ENCODE data around the gene ZNF683.

ZNF683 gene

DNA sequence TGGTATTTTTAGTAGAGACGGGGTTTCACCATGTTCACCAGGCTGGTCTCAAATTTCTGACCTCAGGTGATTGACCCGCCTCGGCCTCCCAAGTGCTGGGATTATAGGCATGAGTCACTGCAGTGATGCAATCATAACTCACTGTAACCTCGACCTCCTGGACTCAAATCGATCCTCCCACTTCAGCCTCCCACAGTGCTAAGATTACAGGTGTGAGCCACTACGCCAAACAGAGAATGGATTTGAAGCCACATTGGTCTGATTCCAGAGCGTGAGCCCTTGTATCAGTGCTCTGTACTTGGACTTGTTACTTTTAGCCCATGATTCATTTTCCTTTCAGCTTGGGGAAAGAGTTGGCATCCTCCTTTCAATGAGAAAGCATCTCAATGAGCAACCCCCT is 14.9 kb upstream of the ZNF683 start (continued):
- TF ChIP-seq, protein P1, sequence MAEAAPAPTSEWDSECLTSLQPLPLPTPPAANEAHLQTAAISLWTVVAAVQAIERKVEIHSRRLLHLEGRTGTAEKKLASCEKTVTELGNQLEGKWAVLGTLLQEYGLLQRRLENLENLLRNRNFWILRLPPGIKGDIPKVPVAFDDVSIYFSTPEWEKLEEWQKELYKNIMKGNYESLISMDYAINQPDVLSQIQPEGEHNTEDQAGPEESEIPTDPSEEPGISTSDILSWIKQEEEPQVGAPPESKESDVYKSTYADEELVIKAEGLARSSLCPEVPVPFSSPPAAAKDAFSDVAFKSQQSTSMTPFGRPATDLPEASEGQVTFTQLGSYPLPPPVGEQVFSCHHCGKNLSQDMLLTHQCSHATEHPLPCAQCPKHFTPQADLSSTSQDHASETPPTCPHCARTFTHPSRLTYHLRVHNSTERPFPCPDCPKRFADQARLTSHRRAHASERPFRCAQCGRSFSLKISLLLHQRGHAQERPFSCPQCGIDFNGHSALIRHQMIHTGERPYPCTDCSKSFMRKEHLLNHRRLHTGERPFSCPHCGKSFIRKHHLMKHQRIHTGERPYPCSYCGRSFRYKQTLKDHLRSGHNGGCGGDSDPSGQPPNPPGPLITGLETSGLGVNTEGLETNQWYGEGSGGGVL (tag by site-specific recombination; IDR thresholded peaks at IDR 0.05), result peak; percentile 38; the same call in 1 of the 2 replicates
- TF ChIP-seq ZNF529 (tag by site-specific recombination; IDR thresholded peaks at IDR 0.05; ENCODE audit: insufficient replicate concordance), result no peak
- TF ChIP-seq PBX3 (CRISPR knock-in tag; IDR thresholded peaks at IDR 0.05), result no peak
- TF ChIP-seq ZNF707 (tag by site-specific recombination; IDR thresholded peaks at IDR 0.05), result no peak
- no peak for TF ChIP-seq ZNF426 (tag by site-specific recombination; IDR thresholded peaks at IDR 0.05)
- no peak for TF ChIP-seq HOXD13 (CRISPR knock-in tag; IDR thresholded peaks at IDR 0.05; ENCODE audit: borderline replicate concordance)
- TF ChIP-seq KLF10 (tag by site-specific recombination; IDR thresholded peaks at IDR 0.05), result no peak
- TF ChIP-seq ZNF112 (tag by site-specific recombination; IDR thresholded peaks at IDR 0.05), result no peak
- TF ChIP-seq ZNF404 (tag by site-specific recombination; IDR thresholded peaks at IDR 0.05), result no peak
- no peak for TF ChIP-seq ZNF658 (tag by site-specific recombination; IDR thresholded peaks at IDR 0.05)
- TF ChIP-seq ZIC2 (tag by site-specific recombination; IDR thresholded peaks at IDR 0.05), result peak; percentile 65
- TF ChIP-seq ZNF266 (tag by site-specific recombination; IDR thresholded peaks at IDR 0.05; ENCODE audit: low read depth), result no peak
- TF ChIP-seq, protein P2, sequence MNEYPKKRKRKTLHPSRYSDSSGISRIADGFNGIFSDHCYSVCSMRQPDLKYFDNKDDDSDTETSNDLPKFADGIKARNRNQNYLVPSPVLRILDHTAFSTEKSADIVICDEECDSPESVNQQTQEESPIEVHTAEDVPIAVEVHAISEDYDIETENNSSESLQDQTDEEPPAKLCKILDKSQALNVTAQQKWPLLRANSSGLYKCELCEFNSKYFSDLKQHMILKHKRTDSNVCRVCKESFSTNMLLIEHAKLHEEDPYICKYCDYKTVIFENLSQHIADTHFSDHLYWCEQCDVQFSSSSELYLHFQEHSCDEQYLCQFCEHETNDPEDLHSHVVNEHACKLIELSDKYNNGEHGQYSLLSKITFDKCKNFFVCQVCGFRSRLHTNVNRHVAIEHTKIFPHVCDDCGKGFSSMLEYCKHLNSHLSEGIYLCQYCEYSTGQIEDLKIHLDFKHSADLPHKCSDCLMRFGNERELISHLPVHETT (tag by site-specific recombination; IDR thresholded peaks at IDR 0.05), result peak; percentile 85
- TF ChIP-seq ELK4 (IDR thresholded peaks at IDR 0.05; ENCODE audit: borderline replicate concordance, low read depth, low read length), result no peak
- TF ChIP-seq, protein P3, sequence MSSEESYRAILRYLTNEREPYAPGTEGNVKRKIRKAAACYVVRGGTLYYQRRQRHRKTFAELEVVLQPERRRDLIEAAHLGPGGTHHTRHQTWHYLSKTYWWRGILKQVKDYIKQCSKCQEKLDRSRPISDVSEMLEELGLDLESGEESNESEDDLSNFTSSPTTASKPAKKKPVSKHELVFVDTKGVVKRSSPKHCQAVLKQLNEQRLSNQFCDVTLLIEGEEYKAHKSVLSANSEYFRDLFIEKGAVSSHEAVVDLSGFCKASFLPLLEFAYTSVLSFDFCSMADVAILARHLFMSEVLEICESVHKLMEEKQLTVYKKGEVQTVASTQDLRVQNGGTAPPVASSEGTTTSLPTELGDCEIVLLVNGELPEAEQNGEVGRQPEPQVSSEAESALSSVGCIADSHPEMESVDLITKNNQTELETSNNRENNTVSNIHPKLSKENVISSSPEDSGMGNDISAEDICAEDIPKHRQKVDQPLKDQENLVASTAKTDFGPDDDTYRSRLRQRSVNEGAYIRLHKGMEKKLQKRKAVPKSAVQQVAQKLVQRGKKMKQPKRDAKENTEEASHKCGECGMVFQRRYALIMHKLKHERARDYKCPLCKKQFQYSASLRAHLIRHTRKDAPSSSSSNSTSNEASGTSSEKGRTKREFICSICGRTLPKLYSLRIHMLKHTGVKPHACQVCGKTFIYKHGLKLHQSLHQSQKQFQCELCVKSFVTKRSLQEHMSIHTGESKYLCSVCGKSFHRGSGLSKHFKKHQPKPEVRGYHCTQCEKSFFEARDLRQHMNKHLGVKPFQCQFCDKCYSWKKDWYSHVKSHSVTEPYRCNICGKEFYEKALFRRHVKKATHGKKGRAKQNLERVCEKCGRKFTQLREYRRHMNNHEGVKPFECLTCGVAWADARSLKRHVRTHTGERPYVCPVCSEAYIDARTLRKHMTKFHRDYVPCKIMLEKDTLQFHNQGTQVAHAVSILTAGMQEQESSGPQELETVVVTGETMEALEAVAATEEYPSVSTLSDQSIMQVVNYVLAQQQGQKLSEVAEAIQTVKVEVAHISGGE (tag by site-specific recombination; conservative IDR thresholded peaks at IDR 0.05; ENCODE audit: low read depth), result no peak
- no peak for TF ChIP-seq ZNF169 (tag by site-specific recombination; IDR thresholded peaks at IDR 0.05)
- no peak for TF ChIP-seq ZNF549 (tag by site-specific recombination; IDR thresholded peaks at IDR 0.05)
- no peak for TF ChIP-seq MEIS1 (CRISPR knock-in tag; IDR thresholded peaks at IDR 0.05; ENCODE audit: borderline replicate concordance)
- no peak for TF ChIP-seq BCL6B (tag by site-specific recombination; IDR thresholded peaks at IDR 0.05)
- no peak for TF ChIP-seq RBAK (tag by site-specific recombination; IDR thresholded peaks at IDR 0.05)
- TF ChIP-seq, protein P4, sequence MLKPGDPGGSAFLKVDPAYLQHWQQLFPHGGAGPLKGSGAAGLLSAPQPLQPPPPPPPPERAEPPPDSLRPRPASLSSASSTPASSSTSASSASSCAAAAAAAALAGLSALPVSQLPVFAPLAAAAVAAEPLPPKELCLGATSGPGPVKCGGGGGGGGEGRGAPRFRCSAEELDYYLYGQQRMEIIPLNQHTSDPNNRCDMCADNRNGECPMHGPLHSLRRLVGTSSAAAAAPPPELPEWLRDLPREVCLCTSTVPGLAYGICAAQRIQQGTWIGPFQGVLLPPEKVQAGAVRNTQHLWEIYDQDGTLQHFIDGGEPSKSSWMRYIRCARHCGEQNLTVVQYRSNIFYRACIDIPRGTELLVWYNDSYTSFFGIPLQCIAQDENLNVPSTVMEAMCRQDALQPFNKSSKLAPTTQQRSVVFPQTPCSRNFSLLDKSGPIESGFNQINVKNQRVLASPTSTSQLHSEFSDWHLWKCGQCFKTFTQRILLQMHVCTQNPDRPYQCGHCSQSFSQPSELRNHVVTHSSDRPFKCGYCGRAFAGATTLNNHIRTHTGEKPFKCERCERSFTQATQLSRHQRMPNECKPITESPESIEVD (tag by site-specific recombination; IDR thresholded peaks at IDR 0.05), result no peak
- TF ChIP-seq ZNF214 (tag by site-specific recombination; IDR thresholded peaks at IDR 0.05; ENCODE audit: borderline replicate concordance), result no peak
- TF ChIP-seq ZNF791 (tag by site-specific recombination; IDR thresholded peaks at IDR 0.05), result no peak
- no peak for TF ChIP-seq ZNF202 (tag by site-specific recombination; IDR thresholded peaks at IDR 0.05; ENCODE audit: borderline replicate concordance)
- peak; percentile 47; the same call in 1 of the 2 replicates for TF ChIP-seq INSM2 (tag by site-specific recombination; IDR thresholded peaks at IDR 0.05)
- no peak for TF ChIP-seq GLI2 (tag by site-specific recombination; IDR thresholded peaks at IDR 0.05; ENCODE audit: borderline replicate concordance, low read depth)
- no peak for TF ChIP-seq ZSCAN30 (tag by site-specific recombination; IDR thresholded peaks at IDR 0.05)
